GM12875 (cell line): ENCODE data around the gene SH3BP2.

Source experiments
- H3K4me3 ChIP-seq: one replicate; pipeline ENCODE4 v1.5.1; 2011; ENCODE audit warnings: low read depth, low read length, control low read depth
- CTCF ChIP-seq: IDR thresholded peaks from 2 replicates; pipeline ENCODE4 v1.5.1; 2011; ENCODE audit warnings: low read depth, mild to moderate bottlenecking, control low read depth, inconsistent platforms, low read length, moderate library complexity, borderline replicate concordance; ENCODE audit not compliant: insufficient read depth

The SH3BP2 gene

DNA sequence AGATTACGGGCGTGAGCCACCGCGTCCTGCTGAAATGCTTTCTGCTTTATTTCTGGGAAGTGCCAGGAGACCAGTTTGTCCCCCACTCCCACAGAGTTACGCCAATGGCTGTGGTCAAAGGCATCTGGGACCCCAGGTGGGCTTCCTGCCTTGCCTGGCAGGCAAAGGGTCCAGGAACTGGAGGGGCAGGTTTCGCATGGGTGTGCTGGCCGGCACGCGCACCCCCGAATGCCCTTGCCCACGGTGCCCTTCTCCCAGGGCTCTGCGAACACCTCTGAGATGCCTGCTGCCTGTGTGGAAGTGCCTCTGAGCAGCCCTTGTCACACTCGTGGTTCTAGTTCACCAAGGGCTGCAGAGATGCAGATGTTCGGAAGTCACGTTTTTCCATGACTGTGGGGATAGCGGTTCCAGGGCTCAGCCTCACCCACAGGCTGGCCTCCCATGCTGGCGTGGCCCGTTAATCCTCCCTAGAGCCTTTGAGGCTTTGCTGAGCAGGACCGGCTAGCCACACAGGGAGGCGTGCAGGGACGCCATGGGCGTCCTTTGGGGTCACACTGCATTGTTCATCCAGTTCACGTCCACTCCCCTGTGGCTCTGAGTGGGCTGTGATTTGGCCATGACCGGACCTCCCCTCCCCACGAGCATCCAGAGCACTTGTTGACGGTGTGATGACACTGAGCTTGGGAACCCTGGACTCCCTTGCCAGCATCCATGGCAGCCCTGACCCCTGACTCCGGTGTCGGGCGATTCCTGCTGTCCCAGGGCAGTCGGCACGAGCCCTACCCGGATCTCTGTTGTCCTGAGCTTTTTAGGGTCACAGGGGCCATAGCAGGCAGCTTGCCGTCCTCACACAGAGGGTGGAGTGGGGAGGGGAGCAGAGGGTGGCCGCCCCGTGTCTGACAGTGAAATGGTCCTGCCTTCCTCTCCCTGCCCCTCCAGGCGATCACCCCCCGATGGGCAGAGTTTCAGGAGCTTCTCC lies 38.0 kb downstream of the SH3BP2 start:
- no peak for TF ChIP-seq CTCF
- no peak overlapping the region for H3K4me3 ChIP-seq

DNA sequence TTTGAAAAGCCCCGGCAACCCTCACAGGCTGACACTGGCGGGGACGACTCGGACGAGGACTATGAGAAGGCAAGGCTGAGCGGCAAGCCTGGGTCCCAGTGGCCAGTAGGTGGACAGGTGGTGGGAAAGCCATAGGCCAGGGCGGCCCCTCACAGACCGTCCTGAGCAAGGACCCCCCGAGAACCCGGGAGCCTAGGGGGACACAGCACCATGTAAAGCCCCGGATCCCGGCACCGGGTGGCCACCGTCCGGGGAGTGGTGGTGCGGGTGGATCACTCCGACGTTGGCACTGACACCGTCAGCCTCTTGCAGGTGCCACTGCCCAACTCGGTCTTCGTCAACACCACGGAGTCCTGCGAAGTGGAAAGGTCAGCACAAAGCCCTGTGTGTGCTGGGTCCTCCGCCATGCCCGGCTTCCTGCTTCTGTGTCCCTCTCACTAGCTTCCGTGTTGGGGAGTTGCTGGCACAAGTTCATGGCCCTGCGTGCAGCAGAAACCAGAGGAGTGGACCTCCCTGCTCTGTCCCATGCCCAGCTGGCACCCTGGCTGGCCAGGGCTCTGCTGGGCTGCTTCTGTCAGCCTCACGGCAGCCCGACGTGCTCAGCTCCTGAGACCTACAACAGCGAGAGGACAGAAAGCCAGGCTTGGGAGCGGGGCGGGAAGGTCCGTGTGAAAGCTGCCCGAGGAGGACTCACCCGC lies 38.9 kb downstream of the SH3BP2 start:
- H3K4me3 ChIP-seq = no peak overlapping the region
- TF ChIP-seq CTCF = no peak

GRCh38 chr4:2832309-2832980 lies 39.6 kb downstream of the SH3BP2 start:
- H3K4me3 ChIP-seq = no peak overlapping the region
- TF ChIP-seq CTCF = no peak

DNA sequence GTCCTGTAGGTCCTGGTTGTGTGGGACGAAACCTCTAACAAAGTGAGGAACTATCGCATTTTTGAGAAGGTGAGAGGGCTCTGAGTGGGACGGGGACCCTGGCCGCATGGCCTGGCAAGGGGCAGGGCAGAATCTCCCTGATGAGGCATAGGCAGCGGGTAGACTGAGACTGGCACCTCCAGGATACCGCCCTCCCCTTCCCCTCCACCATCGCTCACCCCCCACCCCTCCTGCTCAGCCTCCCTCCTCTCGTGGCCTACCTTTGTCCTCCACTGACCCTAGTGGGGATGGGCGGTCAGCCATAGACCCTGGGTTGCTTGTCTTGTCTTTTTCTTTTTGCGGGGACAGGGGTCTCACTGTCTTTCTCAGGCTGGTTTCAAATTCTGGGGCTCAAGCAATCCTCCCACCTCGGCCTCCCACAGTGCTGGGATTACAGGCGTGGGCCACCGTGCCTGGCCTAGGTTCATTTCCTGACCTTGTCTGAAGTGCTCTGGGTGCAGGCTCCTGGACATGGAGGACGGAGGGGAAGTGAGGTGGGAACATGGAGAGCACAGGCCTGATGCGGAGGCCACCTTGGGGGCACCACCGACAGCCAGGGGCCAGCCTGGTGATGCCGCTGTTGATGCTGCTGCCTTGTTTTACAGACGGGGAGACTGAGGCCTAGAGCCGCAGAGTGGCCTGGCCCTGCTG lies 40.2 kb downstream of the SH3BP2 start:
- no peak for TF ChIP-seq CTCF
- H3K4me3 ChIP-seq = no peak overlapping the region

GRCh38 chr4:2833671-2834000 lies 40.8 kb downstream of the SH3BP2 start:
- TF ChIP-seq CTCF = no peak
- H3K4me3 ChIP-seq = no peak overlapping the region

DNA sequence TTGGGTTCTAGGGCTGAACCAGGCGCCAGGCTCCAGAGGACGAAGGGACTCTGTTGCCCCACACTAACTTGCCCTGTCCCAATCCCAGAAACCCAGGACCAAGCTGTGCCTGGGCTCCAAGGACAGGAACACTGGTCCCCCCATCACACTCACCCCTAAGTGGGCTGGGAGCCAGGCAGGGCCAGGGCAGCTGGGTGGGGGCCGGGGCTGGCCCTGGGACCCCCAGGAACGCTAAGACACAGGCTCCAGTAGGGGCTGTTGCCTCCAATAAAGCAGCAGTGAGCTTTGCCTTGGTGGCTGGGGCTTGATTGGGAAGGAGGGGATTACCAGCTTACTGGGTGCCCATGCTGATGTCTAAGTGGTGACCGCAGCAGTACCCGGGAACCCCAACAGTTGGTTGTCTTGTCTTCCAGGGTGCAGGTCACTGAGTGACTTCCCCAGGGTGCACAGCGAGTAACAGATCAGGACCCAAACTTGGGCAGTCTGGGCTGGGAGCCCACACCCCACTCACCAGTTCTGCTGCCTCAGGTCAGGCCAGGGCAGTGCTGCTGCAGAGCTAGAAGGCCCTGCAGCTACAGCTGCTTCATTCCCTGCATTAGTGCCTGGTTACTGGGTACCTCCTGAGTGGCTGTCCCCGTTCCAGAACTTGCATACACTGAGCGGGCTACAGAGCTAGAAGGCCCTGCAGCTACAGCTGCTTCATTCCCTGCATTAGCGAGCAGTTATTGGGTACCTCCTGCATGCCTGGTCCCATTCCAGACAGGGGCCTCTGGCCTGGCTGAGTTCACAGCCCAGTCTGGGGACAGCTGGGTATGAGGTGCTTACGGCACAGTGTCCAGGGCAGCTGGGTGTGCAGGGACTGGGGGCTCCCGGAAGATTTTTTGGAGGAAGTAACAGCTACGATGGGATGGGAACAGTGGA lies 41.4 kb downstream of the SH3BP2 start:
- no peak overlapping the region for H3K4me3 ChIP-seq
- no peak for TF ChIP-seq CTCF
